GM19438 (cell line): ENCODE measurements around the gene PRPF4.
"Not testable (repeated sequence)": the region's sequence is repeated elsewhere in the genome, so short reads cannot be mapped to it uniquely, and the experiment has no call there.

Experiments
- ATAC-seq: cut with Tn5 transposase; IDR thresholded peaks from one replicate; pipeline ENCODE4 v1.9.1; 2021; ENCODE audit warnings: low read depth; ENCODE audit not compliant: unreplicated experiment

The PRPF4 gene

DNA sequence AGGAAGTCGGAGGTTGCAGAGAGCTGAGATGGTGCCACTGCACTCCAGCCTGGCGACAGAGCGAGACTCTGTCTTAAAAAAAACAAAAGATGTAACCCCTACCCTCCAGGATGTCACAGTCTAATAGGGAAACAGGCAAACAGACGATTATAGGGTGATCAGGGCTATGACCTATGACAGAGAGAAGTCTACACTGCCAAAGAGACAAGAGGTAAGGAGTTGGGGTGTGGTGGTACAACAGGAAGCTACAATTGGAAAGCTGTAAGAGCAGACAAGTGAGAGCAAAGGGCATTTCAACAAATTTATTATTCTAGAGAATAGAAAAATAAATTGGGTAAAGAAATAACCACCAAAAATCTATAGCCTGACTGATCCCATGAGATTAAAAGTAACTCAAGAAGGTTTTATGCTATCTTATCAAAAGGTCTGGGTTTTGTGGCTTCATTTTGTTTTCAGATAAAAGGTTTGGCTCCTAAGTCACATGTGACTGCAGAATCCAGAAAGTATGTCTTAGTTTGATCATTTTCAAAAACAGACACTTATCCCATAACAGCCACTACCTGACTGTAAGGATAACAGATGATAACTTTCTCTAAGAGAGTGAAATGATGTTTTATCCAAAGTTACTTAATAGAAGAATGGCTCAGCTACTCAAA lies 7.4 kb upstream of the PRPF4 start:
- ATAC-seq = no peak

- no peak for ATAC-seq
These were observed 6.1 kb upstream of the PRPF4 start for GRCh38 chr9:113269355-113269754.

DNA sequence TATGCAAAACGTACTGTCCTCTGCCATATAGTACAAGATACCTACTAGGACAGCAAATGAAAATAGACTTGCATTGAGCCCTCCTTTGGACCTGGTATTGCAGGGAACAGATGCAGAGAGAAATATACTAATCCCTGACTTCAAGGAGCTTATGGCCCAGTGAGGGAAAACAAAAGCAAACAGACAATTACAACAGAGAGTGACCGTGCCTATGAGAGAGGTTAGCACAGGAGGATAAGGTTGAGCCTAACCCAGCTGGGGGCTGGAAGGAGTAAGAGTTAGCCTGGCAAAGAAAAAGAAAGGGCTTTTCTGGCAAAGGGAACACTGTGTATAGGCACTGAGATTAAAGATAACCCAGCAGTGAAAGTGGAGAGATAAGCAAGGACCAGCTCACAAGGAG lies 5.6 kb upstream of the PRPF4 start:
- no peak for ATAC-seq

DNA sequence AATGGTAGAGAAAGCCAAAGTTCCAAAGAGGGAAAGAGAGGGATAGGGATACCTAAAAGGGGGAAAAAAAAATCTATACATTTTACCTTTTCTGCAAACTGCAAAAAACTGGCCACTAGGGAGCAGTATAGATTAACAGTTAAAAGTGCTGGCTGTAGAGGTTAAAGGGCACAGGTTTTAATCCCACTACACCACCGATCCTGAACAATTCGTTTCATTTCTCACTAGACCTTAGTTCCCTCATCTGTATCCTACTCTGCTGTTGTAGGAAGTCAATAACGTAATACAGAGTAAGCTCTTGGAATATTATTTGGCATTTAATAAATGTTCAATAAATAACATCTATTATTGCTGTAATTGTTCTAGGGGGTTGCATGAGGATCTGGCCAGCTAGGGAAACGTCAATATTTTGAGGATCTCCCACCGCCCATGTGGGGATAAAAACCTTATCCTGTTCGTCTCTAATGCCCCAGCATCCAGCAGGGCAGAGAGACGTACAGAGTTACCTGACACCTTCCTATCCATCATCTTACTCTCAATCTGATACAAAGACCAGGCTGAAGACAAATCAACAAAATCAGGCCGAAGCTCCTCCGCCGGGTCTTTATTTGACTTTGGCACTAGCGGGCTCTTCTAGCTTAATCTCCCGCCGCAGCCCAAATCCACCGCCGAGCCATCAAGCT lies 843 bp upstream of the PRPF4 start:
- no peak for ATAC-seq

DNA sequence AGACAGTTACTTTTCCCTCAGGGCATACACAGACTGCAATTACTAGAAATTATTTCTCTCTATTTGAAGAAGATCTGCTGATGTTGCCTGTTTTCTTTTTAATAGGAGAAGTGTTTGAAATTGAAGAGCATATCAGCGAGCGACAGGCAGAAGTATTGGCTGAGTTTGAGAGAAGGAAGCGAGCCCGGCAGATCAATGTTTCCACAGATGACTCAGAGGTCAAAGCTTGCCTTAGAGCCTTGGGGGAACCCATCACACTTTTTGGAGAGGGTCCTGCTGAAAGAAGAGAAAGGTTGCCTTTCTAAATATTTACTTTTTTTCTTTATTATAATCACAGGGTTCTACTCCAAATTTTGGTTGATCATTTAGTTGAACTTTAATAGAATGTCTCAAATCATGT lies 3.4 kb downstream of the PRPF4 start:
- no peak for ATAC-seq

GRCh38 chr9:113281356-113281755 lies 5.9 kb downstream of the PRPF4 start:
- no peak for ATAC-seq

GRCh38 chr9:113289091-113289490 lies 13.6 kb downstream of the PRPF4 start:
- ATAC-seq = no peak

DNA sequence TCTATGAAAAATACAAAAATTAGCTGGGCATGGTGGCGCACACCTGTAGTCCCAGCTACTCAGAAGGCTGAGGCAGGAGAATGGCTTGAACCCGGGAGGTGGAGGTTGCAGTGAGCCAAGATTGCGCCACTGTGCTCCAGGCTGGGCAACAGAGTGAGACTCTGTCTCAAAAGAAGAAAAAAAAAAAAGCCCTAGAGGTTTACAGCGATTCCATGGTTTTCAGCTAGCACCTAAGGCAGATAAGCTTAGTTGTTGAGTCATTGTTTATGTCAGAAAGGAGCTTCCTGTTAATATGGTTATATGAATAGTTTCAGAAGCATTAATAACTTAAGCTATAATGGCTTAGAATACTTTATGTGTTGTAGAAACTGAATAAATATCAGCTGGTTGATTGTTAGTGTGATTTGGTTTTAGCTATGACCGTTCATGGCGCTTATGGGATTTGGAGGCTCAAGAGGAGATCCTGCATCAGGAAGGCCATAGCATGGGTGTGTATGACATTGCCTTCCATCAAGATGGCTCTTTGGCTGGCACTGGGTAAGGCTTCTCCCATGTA lies 14.7 kb downstream of the PRPF4 start:
- ATAC-seq = no peak

DNA sequence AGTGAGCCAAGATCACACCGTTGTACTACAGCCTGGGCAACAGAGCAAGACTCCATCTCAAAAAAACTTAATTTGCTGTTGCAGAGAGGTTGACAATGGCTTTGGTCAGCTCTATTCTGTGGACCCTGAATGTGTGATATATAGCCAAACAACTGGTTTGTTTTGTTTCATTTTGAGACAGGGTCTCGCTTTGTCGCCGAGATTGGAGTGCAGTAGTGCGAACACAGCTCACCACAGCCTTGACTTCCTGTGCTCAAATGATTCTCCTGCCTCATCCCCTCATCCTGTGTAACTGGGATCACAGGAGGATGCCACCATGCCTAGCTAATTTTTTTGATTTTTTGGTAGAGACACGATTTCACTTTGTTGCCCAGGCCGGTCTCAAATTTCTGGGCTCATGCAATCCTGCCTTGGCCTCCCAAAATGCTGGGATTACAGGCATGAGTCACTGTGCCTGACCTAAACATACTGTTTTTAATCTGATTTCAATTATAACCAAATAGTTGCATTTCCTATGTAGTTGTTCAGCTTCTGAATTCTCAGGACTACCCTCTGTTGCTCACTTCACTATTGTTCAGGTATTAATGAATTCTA lies 17.9 kb downstream of the PRPF4 start:
- no peak for ATAC-seq

DNA sequence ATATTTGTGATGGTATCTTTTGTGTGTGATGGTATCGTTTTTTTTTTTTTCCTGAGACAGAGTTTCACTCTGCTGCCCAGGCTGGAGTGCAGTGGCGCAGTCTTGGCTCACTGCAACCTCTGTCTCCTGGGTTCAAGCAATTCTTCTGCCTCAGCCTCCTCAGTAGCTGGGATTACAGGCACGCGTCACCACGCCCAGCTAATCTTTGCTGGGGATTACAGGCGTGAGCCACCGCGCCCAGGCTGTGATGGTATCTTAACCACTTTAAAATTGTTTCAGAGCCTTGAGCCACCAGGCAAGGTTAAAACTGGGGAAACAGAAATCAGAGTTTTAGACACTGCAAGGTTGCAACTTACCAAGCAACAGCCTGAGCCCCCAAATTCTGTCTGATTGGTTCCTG lies 20.8 kb downstream of the PRPF4 start:
- not testable (repeated sequence) for ATAC-seq

GRCh38 chr9:113296796-113297558 lies 21.5 kb downstream of the PRPF4 start:
- ATAC-seq = no peak

GRCh38 chr9:113298311-113298710 lies 22.9 kb downstream of the PRPF4 start:
- no peak for ATAC-seq

DNA sequence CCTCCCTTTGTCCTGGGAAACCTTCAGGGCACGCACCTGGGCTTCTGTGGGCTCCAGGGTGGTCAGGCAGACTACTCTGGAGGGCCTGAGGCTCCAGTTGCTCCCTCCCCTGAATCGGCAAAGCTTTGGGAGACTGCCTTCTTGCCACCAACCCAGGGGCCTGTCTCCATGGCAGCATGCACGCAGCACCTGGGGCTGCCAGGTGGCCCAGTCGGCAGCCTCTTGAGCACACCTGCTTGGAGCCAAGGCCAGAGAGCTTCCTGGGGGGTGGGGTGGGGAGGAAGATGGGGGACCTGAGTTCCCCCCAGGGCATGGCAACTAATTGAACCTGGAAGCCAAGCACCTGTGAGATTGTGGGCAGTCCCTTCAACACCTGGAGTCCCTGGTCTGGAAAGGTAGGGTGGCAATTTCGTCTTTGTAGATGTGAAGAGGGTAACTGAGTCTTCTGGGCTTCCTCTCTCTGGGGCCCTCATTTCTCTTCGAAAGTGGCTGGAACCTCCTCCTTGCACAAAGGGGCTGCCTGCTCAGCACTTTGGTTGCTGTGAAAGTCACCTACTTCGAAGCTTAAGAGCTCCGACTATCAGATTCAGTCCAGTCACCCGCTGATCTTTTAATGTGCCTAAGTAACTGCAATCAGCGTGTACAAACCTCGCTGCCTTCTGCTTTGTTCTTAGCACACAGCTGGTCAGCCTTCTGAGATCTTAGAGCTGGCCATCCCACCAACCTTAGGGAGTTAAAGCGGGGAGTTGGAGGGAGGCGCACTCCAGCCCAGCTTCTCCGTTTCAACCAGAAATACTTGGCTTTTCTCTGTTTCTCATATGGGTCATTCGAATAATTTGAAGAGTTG lies 23.7 kb downstream of the PRPF4 start:
- no peak for ATAC-seq

DNA sequence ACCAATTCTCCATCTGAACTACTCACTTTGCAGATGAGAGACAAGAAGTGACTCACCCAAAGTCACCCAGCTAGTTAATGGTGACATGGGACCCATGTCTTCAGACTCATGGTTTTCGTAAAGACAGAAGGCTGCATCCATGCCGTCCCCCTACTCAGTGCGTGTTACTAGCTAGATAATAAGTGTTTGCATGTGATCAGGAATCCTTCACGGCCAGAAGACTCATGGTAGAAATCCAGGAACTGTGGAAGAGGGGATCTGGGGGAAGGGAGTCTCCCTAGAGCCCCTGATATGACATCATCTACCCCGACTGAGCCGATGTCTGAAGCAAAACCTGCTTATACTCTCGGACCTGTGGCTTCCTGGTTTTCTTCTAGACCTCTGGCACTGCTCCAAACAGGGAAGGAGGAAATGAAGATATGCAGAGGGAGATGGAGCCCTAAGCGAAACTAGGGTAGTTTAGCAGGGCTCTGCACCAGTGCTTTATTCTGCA lies 24.4 kb downstream of the PRPF4 start:
- no peak for ATAC-seq

DNA sequence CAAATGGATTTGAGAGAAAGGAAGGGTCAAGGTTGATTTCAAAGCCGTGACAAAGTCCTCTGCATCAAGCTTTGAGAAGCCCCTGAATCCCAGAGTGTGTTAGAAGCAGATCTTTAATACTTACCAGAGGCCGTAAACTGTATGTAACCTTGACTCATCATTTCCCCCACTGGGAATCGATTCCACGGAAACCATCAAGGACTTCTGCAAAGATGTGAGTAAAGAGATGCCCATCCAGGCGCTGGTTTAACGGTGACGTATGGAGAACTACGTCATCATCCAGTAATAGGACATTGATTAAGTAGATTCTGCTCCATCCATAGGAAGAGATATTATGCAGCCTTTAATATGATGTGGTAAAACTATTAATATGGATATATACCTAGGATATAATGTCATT lies 26.1 kb downstream of the PRPF4 start:
- ATAC-seq = no peak

DNA sequence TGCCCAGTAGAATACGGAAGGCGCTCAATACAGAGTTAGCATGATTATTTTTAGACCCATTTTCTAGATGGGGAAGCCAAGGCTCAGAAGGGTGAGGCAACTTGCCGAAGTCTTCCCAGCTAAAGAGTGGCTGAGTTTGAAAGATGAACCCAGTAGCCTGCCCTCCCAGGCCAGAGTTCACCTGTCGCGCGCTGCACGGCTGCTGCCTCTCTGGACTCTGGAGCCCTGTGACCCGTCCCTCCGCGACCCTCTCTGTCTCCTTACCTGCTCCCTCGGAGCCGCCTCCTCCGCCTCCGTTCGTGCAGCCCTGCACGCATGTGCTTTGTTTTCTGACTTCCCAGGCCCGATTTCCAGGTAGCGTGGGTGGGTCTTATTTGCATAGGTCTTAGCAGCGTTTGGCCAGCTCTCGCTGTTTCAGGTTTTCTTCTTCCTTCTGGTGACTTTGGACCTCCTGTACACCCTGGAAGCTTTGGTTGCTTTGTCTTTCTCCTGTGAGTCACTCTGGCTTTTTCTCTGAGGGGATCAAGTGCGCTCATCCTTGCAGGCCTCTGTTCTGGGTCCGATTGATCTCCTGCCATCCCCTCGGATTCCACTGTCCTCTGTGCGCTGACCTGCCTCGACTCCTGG lies 27.4 kb downstream of the PRPF4 start, which contains the start of gene RNF183:
TSS of gene RNF183 (minus strand) at position 585 of the 627 bp plus-strand sequence. CDS start 5,192 bp downstream, outside the sequence.
- no peak for ATAC-seq

GRCh38 chr9:113306566-113306965 lies 31.1 kb downstream of the PRPF4 start:
- ATAC-seq = no peak

DNA sequence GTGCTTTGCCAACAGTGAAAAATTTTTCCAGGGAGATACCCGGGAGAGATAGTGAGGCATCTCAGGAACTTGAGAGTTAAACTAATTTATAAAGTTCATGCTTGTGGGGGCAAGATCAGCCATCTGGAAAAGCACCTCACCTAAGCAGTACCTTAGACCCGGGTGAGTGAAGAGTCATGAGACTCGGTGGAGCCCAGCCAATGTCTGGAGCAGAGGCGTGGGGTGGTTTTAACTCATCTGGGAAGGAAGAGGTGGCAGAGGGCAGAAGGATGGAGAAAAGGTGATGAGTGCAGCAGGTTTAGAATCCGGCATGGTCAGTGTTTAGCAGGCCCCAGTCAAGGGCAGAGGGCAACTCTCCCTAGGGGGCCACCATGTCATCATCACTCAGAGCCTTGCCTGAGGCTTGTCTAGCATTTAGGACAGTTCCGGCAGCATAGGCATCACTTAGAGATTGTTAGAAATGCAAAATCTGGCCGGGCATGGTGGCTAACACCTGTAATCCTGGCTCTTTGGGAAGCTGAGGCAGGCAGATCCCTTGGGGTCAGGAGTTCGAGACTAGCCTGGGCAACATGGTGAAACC lies 32.0 kb downstream of the PRPF4 start:
- ATAC-seq = no peak

GRCh38 chr9:113309204-113309813 lies 33.9 kb downstream of the PRPF4 start:
- ATAC-seq = no peak
